Endothelial cell of hepatic sinusoid (primary cell): ENCODE data around the gene PLXNB2.

Experiments used
- in situ Hi-C: cut with HindIII; loops from 2 replicates; pipeline ENCODE4 v1.10.0; 2017; ENCODE audit warnings: low sequenced_read_pairs

Gene PLXNB2

GRCh38 chr22:50253046-50253915, 54.2 kb downstream of the PLXNB2 start:
- in situ Hi-C loops: no loop called here

GRCh38 chr22:50252082-50253045, 55.1 kb downstream of the PLXNB2 start:
- in situ Hi-C loops: no loop called here

GRCh38 chr22:50251477-50252081, 55.9 kb downstream of the PLXNB2 start:
- in situ Hi-C loops: no loop called here

GRCh38 chr22:50250555-50251476, 56.6 kb downstream of the PLXNB2 start, which contains the start of gene HDAC10:
HDAC10 (minus strand) TSS chr22:50251265; CDS start chr22:50251032, 233 bp downstream.
- in situ Hi-C loops: no loop called here

- in situ Hi-C loops: no loop called here
Measured at GRCh38 chr22:50250249-50250554, 57.2 kb downstream of the PLXNB2 start.

GRCh38 chr22:50249341-50250248, 57.9 kb downstream of the PLXNB2 start:
- in situ Hi-C loops: no loop called here

GRCh38 chr22:50248196-50249081, 59.0 kb downstream of the PLXNB2 start:
- in situ Hi-C loops: no loop called here

GRCh38 chr22:50247748-50248147, 59.7 kb downstream of the PLXNB2 start:
- in situ Hi-C loops: no loop called here

- in situ Hi-C loops: no loop called here
Measured at GRCh38 chr22:50246242-50247175, 60.9 kb downstream of the PLXNB2 start.

GRCh38 chr22:50245214-50246072, 62.0 kb downstream of the PLXNB2 start:
- in situ Hi-C loops: no loop called here

- in situ Hi-C loops: no loop called here
Measured at GRCh38 chr22:50244420-50245213, 62.8 kb downstream of the PLXNB2 start, which contains the start of gene TUBGCP6. TUBGCP6 (minus strand) TSS chr22:50245023; CDS start chr22:50244459, 564 bp downstream.

- in situ Hi-C loops: no loop called here
Measured at GRCh38 chr22:50243685-50244419, 63.6 kb downstream of the PLXNB2 start.

GRCh38 chr22:50242406-50242949, 65.0 kb downstream of the PLXNB2 start:
- in situ Hi-C loops: no loop called here

- in situ Hi-C loops: no loop called here
Measured at GRCh38 chr22:50238755-50239154, 68.7 kb downstream of the PLXNB2 start.
